Measurements from ENCODE around the gene UBXN6. TPM values are rescaled to one million over a fixed set of nuclear protein-coding genes. Genes with fewer than 3 reads are reported as not detected.

Gene UBXN6
- polyA plus RNA-seq, 1 donor: 145 TPM

DNA sequence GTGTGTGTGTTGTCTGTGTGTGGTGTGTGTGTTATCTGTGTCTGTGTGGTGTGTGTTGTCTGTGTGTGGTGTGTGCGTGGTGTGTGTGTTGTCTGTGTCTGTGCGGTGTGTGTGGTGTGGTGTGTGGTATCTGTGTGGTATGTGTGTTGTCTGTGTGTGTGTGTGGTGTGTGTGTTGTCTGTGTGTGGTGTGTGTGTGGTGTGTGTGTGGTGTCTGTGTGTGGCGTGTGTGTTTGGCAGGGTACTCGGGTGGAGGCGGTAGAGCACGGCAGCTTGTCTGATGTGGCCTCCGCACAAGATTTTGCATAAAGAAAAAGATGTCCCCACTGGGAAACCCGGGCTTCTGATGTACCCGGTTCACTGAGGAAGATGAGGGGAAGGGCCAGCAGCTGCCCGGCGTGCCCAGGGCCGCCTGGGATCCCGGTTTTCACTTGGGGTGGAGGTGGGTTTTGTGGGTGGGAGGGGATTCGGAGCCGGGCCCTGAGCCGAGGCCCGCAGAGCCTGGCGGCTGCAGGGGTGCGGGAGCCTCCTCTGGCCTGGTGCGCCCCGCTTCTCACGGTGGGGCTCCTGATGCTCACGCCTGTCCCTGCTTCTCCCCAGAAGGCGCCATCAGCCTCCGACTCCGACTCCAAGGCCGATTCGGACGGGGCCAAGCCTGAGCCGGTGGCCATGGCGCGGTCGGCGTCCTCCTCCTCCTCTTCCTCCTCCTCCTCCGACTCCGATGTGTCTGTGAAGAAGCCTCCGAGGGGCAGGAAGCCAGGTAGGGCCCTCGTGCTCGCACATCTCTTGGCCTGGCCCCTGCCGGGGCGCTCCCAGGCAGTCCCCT, 35.7 kb upstream of the UBXN6 start:
- DNase-seq: no peak

DNA sequence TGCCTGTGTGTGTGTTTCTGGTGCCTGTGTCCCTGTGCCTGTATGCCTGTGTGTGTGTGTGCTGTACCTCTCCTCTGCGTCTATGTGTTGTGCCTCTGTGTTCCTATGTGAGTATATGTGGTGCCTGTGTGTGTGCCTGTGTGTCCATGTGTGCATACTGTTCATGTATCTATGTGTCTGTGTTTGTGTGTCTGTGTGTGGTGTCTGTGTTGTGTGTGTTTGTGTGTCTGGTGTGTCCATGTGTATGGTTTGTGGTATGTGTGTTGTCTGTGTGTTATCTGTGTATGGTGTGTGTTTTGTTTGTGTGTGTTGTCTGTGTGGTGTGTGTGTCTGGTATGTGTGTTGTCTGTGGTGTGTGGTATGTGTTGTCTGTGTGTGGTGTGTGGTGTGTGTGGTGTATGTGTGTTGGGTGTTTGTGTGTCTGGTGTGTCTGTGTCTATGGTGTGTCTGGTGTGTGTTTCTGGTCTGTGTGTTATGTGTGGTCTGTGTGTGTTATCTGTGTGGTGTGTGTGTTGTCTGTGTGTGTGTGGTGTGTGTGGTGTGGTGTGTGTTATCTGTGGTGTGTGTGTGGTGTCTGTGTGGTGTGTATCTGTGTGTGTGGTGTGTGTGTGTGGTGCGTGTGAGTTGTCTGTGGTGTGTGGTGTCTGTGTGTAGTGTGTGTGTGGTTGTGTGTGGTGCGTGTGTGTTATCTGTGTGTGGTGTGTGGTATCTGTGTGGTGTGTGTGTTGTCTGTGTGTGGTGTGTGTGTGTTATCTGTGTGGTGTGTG, 34.9 kb upstream of the UBXN6 start:
- no peak for DNase-seq

DNA sequence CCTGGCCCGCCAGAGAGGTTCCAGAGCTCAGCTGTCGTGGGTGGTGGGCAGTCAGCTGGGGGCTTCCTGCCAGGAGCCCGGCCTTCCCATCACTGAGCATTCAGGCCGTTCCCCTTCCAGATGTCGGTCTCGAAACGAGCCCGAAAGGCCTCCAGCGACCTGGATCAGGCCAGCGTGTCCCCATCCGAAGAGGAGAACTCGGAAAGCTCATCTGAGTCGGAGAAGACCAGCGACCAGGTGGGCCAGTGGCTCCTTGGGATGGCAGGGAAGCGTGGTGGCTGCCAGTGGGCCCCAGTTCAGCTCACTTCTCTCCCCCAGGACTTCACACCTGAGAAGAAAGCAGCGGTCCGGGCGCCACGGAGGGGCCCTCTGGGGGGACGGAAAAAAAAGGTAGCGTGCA, 33.9 kb upstream of the UBXN6 start:
- no peak for DNase-seq

DNA sequence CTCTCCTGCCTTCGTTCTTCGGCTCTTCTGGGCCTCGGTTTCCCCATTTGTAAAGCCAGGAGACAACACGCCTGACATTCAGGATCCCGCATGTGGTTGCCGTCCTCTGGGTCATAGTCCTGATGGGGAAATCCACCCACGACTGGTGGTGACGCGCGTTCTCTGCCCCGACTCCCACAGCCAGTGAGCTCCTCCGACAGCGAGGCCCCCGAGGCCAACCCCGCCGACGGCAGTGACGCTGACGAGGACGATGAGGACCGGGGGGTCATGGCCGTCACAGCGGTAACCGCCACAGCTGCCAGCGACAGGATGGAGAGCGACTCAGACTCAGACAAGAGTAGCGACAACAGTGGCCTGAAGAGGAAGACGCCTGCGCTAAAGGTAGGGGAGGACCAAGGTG, 30.9 kb upstream of the UBXN6 start:
- no peak for DNase-seq

DNA sequence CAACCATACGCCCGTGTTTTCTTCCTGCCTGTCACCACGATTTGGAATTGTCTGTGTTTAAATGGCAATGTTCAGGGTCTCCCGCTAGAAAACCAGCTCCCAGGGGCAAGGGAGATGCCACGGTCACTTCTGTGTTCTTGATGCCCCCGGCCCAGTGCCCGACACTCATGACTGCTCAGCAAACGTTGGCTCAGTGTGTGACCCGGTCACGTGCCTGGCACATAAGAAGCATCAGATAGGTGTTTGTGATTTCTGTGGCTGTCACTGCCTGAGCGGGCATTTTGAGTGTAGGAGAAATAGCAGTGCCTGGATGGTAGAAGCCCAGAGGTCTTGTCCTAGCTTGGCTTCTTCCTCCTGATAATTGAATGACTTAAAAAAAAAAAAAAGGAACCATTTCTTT, 30.0 kb upstream of the UBXN6 start:
- DNase-seq: no peak

DNA sequence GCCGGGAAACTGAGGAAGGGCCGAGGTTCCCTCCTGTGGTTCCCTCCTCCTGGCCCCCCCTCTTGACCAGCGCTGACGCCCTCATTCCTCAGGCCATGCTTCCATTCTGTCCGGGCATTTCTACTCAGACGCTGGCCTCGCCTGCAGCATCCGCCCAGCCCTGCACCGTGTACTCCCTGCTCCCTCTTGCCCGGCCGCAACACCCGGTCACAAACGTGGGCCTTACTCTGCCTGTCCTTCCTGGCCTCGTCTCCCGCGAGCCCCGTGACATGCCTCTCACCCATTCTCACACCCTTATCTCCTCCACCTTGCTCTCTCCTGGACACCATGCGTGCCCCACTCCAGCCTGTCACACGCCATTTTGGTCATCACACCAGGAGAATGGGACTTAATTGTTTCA, 25.8 kb upstream of the UBXN6 start:
- DNase-seq: no peak

DNA sequence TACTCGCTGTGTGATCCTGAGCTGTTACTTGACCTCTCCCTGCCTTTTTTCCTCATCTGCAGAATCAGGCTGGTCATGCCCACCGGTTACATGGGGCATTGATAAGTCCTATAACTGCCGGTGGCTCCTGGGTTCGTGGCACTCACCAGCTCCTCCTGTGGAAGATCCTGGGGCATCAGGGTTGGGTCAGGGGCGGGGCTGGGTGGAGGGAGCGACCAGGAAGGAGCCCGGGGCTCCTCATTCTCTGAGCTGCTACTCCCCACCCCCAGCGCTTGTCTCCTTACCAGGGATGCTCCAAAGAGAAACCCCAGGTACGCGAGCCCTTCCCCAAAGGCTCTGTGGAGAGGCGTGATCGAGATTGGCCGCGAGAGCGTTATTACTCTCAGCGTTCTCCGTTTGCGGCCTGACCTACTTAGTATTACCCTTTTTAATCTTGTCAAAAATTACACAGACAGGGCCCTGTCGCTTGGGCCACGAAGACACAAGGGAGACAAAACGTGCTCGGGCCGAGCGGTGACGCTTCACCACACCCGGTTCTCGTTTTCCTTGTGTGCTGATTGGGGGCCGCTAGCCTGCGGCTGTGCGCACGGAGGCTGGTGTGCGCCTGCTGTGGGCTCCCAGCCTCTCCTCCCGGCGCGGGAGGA, 25.2 kb upstream of the UBXN6 start:
- DNase-seq: no peak

DNA sequence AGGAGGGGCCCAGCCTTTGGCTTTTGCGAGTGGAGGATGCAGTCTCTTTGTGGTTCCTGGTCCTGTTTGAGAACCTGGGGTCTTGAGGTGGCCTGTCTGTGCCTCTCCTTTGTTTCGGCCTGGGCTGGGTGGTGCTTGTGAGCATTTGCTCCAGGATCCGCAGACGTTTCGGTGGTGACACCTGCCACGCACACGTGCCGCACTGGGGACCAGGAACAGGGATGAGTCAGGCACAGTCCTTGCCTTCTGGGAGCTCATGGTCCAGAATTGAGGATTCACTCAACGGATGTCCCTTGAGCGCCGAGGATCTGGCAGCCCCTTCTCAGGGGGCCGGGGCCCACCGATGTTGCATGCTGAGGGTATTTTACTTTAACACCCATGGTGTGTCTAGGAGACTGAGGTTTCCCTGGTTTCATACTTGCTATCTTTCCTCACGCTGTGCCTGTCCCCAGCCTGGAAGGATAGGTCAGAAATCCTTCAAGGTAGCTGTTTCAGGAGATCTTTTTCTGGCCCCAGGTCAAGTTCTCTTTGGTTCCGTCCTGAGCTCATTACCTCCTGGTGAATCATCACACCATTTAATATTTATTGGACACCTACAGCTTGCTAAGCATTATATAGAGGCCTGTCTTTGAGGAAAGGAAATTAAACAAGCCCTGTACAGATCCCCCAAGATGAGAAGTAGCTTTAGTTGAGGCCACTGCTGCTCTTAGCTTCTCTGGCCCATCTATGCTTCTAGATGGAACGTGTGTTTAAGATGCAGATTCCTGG, 19.6 kb upstream of the UBXN6 start:
- no peak for DNase-seq

DNA sequence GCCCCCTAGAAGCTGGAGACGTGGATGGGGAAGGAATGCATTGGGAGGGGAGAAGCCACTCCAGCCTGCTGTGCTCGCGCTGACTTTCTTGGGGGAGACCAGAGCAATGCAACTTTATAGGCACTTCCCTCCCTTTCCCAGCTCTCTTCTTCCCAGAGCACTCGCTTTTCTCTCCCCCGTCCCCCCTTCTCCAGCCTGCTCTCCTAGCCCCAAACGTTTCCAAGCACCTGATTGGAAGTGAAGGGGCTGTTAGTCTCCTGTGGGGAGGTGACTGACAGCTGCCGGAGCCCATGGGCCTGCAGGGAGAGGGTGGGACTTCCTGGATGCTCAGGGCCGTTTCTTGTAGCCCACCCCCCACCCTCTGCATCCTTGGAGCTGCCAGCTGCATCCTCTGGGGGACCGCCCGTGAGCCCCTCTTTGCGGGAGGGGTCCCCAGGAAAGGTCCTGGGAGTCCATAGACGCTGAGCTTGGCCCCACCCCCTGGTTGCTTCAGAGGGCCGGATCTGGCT, 17.0 kb upstream of the UBXN6 start:
- peak; percentile 73 for DNase-seq

DNA sequence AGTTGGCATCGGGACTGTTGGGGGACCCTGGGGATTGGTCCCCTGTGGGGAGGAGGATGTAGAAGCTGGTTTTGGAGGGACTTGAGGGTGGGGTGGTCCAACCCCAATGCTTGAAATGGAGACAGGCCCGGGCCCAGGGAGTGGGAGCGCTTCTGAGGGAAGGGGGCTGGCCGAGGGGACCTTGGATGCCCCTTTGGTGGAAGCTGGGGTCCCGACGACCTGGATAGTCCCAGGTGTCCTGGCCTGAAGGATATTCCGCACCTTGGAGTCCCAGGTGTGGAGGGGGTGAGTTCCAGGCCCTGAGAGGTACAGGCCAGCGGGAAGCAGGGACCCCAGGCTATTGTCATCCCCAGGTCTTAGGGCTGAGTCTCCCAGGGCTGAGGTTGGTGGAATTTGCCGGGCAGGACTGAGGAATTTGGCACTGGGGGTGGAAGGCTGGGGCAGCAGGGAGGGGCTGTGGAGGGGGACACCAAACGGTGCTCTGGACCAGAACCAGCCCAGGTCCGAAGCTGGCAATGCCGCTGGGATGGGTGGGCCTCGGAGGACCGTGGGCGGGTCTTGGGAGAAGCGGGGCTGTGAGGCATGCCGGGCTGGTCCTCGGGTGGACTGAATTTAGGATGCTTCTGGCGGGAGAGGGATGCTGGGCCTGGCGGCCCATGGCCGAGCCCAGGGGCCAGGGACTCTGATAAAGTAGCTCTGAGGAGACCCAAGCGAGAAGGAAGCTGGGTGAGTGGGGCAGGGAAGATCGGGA, 16.3 kb upstream of the UBXN6 start:
- no peak for DNase-seq

DNA sequence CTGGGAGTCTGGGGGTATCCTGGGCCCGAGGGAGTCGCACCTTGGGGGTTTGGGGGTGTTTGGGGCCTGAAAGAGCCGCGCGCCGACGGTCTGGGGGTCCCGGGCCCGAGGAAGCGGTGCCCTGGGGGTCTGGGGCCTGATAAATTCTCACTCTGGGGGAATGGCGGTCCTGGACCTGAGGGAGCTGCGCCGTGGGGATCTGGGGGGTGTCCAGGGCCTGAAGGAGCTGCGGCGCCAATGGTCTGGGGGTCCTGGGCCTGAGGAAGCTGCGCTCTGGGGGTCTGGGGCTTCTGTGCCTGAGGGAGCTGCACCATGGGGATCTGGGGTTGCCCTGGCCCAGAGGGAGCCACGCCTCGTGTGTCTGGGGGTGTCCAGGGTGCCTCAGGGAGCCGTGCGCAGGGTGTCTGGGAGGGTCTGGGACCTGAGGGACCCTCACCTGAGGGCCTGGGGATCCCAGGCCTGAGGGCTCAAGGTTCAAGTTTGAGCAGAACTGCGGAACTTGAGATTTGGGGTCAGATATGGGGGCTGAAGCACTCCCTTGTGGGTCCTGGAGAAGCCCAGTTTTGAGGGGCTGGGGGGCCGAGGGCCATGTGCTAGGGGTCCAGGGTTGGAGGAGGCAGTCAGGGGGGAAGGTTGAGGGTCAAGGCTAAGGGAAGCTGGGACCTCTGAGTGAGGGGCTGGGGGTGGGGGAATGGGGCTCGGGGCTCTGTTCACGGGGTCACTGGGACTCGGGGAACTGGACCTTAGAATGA, 15.6 kb upstream of the UBXN6 start:
- no peak for DNase-seq

DNA sequence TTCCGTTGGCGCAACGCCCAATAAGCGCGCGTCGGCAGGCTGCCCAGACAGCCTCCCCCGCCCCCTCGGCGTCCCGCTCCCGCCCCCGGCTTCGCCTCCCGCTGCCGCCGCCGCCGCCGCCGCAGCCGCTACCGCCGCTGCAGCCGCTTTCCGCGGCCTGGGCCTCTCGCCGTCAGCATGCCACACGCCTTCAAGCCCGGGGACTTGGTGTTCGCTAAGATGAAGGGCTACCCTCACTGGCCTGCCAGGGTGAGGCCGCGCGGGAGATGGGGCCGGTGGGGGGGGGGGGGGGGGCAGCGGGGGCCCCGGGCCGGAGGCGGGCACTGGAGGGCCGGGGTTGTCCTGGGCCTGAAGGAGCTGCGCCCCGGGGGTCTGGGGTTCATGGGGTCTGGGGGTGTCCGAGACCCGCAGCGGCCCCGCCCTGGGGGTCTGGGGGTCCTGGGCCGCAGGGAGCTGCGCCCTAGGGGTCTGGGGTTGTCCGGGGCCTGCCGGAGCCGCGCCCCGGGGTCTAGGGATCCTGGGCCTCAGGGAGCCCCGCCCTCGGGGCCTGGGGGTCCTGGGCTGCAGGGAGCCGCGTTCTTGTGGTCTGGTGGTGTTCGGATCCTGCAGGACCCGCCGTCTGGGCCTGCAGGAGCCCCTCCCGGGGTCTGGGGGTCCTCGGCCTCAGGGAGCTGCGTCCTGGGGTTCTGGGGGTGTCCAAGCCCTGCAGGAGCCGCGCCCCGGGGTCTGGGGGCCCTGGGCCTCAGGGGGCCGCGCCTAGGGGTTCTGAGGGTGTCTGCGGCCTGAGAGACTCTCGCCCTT, 14.8 kb upstream of the UBXN6 start, which contains the start of gene HDGFL2:
TSS of gene HDGFL2 (plus strand) at position 124 of the 801 bp plus-strand sequence. CDS start at position 178, 54 bp downstream.
- DNase-seq: no peak

DNA sequence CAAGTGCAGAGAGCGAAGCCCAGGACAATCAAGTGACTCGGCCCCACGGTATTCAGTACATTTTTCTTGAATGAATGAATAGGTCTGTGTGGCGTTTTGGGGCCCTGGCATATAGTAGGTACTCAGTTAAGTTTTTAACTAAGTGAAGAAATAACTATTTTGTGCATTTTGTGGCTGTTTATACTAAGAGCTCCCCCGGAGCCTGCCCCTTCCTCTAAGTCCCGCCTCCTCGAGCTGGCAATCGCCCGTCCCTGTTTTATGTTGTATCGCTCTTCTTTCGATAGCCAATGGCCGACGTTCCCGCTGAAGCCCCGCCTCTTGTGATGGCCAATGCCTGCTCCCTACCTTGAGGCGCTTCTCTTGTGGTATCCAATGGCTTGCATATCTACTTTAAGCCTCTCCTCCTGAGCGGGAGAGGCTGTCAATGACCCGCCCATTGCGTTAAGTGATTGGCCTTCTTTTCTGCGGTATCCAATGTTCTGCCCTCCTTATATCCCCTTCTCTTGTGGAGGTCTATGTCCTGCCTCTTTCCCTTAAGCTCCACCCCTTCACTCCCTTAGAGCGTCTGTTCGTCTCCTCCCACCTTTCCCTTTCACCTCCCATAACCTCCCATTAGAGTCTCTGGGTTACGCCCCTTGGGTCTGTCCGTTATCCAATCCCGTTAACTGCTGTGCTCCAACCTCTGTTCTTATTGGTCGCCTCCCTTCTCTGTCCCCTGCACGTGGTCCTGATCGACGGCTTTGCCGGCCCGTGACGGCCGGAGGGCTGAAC, 14.0 kb upstream of the UBXN6 start:
- peak; percentile 99 for DNase-seq

DNA sequence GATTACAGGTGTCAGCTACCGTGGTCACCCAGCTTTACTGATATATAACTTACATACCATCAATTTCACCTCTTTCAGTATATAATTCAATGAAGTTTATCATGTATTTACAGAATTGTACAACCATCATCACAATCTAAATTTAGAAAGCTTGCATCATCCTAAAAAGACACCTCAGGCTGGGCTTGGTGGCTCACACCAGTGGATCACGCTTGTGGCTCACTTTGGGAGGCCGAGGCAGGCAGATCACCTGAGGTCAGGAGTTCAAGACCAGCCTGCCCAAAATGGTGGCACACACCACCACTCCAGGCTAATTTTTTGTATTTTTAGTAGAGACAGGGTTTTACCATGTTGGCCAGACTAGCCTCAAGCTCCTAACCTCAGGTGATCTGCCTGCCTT, 10.2 kb upstream of the UBXN6 start:
- no peak for DNase-seq

DNA sequence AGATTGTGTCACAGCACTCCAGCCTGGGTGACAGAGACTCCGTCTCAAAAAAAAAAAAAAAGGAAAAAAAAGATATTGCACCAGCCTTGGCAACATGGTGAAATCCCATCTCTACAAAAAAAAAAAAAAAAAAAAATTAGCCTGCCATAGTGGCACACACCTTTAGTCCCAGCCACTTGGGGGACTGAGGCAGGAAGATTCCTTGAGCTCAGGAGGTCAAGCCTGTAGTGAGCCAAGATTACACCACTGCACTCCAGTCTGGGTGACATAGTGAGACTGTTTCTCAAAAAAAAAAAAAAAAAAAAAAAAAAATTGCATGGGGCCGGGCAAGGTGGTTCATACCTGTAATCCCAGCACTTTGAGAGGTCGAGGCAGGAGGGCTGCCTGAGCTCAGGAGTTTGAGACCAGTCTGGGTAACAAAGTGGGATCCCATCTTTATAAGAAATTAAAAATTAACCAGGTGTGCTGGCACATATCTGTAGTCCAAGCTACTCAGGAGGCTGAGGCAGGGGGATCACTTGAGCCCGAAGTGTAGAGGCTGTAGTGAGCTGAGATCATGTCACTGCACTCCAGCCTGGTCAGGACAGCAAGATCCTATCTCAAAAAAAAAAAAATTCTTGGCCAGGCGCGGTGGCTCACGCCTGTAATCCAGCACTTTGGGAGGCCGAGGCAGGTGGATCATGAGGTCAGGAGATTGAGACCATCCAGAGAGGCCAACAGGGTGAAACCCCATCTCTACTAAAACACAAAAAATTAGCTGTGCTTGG, 7.4 kb upstream of the UBXN6 start:
- no peak for DNase-seq

DNA sequence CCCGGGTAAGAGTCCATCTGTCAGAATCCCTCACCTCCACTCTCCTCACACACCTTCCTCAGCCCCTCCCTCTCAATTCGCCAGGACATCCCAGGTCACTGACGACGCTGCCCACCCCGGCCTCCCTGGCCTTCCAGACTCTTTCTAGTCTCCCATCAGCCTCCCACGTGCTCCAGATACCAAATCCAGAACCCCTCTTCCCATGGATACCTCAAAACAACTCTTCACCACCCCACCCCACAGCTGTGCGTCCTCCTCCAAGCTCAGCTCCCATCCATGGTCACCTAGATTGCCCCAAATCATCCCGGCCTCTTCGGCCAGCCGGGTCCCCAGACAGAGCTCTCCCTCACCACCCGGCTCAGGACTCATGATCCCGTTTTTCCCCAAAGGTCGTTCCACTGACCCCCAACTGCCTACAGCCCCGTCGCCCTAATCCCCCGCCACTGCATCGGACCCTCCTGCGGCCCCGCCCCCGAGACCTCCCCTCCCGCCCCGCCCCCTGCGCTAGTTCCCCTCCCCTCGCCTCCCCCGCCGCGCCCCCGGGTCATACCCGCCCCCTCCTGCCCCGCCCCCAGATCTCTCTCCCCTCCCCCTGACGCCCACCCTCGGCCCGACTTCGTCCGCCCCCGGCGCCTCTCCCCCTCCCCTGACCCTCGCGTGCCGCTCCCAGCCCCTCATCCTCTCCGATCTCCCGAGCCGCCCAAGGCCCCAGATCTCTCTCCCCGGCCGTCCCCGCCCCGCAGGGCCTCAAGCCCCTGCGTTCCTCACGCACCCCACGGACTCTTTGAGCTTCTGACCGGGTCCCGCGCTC, 546 bp downstream of the UBXN6 start:
- peak; percentile 79 for DNase-seq

DNA sequence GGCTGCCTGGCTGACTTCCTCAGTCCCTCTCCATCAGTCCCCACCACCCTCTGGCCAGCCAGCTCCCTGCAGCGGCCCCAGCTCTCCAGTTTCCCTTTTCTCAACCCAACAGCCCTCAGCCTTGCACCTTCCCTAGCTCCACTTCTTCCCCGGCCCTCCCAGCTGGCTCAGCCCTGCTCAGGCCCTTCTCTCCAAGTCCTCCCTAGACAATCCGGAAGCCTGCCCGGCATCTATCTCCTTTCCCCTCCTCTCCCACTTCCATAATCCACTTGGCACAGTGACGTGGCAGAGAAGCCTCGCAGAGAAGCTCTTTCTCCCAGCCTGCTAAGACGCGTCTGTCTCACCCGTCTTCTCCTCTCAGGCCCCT, 1.1 kb downstream of the UBXN6 start:
- peak; percentile 66 for DNase-seq

Measured in hindlimb muscle (tissue), 1 donor.